GM12874 (cell line): ENCODE results near the gene ARHGAP35.

ENCODE experiments used
- TF ChIP-seq, protein P1 (sequence below): IDR thresholded peaks from 2 replicates; pipeline ENCODE4 v1.5.1; 2011; ENCODE audit warnings: low read depth, mild to moderate bottlenecking, control low read depth, low read length, moderate library complexity; ENCODE audit not compliant: insufficient read depth

ARHGAP35 gene

DNA sequence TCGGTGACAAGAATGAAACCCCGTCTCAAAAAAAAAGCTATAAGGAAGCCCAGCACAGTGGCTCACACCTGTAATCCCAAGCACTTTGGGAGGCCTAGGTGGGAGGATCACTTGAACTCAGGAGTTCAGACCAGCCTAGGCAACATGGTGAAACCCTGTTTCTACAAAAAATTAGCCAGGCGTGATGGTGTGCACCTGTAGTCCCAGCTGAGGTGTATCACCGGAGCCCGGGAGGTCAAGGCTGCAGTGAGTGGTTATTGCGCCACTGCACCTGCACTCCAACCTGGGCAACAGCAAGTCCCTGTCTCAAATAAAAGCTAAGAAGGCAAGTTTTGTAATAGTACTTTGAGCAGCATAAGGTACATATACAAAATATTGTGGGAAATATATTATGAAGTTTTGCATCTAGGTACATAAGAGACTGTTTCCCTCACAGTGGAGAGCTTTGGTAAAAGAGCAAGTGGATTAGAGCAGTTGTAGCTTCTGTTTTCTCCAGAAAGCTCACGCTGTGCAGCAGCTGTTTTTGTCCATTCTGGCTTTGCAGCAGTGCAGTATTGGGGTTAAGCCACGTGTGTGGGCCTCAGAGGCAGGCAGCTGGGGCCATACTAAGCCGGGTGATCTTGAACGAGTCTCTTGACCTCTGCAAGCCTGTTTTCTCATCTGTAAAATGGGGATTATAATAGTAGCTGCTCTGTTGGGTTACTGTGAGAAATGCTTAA lies 35.4 kb downstream of the ARHGAP35 start:
- TF ChIP-seq, protein P1, sequence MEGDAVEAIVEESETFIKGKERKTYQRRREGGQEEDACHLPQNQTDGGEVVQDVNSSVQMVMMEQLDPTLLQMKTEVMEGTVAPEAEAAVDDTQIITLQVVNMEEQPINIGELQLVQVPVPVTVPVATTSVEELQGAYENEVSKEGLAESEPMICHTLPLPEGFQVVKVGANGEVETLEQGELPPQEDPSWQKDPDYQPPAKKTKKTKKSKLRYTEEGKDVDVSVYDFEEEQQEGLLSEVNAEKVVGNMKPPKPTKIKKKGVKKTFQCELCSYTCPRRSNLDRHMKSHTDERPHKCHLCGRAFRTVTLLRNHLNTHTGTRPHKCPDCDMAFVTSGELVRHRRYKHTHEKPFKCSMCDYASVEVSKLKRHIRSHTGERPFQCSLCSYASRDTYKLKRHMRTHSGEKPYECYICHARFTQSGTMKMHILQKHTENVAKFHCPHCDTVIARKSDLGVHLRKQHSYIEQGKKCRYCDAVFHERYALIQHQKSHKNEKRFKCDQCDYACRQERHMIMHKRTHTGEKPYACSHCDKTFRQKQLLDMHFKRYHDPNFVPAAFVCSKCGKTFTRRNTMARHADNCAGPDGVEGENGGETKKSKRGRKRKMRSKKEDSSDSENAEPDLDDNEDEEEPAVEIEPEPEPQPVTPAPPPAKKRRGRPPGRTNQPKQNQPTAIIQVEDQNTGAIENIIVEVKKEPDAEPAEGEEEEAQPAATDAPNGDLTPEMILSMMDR, result no peak

DNA sequence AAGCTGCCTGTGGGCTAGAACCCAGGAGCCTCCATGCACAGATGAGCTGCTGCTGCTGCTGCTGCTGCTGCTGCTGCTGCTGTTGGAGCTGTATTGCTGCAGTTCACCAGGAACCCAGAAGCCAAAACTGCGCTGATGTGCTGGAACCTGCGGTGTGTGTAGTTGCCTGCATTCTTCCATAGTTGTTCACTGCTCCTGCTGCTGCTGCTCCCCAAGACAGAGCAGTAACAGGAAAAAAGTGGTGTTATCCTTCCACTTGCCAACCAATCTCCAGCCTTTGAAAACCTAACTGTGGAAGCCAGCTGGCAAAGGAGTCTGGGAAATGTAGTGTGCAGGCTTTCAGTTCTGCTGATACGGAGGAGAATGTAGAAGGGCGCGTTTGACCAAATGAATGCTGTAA lies 37.9 kb downstream of the ARHGAP35 start:
- TF ChIP-seq, protein P1, result no peak

DNA sequence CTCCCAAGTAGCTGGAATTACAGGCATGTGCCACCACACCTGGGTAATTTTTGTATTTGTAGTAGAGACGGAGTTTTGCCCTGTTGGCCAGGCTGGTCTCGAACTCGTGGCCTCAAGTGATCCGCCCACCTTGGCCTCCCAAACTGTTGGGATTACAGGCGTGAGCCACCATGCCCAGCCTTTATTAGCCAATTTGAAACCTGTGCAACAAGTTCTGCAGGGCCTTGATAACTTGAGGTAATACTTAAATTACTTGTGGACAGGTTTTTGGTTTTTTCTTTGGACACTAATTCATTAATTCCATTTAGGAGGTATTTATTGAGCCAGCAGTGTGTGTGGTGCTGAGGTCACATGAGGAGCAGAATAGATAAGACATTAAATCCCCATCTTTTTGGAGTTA lies 39.5 kb downstream of the ARHGAP35 start:
- TF ChIP-seq, protein P1, result no peak

DNA sequence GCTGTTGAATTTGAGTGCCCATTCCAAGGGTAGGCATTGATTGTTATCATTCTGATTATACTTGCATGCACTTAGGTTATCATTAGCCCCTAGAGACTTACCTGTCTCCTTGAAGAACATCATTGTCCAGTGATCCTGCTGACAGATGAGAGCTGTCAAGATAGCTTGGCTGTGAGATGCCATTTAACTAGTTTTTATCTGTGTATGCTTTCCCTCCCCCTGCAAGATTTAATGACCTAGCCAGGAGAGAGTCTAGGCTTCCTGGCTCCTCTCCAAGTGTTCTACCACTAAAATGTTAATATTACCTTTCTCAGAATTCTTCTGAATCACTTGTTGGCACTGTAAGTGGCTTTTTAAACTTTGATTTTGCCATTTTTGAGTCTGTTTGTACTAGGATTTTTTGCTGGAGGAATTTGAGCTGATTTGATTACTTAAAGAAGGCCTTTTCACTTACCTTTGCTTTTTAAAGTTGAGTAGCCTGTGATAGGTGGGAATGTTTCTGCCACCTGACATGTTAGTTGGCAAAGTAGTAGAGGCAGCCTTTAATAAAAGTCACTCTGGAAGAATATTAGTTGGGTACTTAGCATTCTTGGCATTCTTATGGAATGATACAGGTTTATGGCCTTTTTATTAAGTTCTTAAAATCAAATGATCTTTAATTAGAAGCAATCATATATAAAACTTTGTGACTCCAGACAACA lies 41.1 kb downstream of the ARHGAP35 start:
- TF ChIP-seq, protein P1, result no peak

DNA sequence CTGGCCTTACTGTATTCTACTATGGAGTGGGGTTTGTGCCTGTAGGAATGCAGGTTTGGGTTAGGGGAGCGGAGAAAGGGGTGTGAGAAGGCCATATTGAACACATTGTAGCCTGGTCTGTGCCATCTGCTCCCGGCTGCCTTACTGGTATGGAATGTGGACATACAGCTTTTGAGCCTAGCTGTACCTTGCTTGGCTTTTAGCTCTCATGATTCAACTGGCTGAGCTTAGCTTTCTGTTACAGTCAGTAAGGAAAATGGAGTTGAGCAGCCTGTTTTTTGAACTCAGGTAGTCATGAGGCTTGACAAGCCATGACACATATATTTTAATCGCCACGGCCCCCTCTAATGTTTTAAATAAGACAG lies 41.6 kb downstream of the ARHGAP35 start:
- TF ChIP-seq, protein P1, result no peak

DNA sequence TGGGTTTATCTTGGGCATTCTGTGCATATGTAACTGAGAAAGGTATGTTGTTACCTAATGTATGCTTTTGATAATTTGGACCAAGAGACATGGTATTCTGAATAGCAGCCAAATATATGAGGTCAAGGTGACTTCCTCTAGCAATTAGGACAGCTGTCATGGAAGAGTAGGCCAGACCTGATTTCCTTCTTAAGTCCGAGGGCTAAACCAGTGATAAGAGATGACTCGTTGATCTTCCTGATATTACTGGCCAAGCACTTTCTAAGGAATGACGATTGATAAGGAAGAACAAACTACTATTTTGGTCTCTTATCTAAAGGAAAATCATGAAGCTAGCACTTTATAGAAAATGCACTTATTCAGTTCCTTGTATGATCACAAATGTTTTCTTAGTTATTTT lies 42.7 kb downstream of the ARHGAP35 start:
- TF ChIP-seq, protein P1, result no peak

DNA sequence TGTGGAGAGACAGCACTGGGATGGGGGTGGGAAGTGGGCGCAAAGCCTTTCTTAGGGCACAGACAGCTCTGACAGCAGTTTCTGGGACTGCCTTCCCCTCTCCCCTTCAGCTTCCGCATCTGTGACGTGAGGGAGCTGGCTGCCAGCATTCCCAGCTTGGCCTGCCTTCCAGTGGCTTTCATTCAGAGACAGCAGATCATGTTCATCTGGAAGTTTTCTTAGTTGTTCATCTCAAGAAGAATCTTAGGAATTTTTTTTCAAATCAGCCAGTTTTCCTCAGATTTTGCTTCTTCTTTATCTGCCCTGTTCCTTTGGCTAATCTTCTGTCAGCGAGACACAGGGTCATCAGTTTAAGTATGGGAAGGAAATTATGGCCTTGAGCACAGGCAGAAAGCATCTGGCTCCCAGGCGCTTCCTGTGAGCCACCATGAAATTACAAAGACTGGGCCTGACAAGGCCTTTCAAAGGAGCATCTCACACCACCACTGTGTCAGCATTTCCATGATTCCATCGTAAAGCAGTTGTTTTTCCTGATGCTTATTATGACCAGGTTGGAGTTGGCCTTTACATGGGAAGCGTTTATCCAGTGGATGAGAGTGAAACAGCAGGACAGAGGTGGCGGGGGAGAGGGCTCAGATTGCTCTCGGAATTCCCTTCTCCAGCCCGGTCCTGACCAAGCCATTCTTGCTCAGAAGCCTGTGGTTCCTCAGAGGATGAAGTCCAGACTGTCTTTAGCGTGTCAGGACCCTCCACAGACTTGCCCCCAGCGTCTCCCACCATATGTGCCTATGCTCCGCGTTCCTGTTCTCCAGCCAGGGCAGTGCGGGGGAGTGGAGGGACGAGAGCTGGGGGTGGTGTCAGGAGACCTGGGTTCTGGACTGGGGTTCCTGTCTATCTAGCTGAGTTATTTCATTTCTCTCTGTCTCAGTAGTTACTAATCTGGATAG lies 43.6 kb downstream of the ARHGAP35 start:
- TF ChIP-seq, protein P1, result no peak
